HL-60 (cell line): ENCODE results near the gene EYS.

ENCODE experiments used
- POLR2AphosphoS5 ChIP-seq: IDR thresholded peaks from 2 replicates; pipeline ENCODE4 v1.6.1; 2012; ENCODE audit warnings: low read depth
- TF ChIP-seq, protein P1 (sequence below): IDR thresholded peaks from one replicate; pipeline ENCODE4 v1.5.1; 2011; ENCODE audit warnings: low read length, control low read depth, inconsistent platforms; ENCODE audit not compliant: insufficient read depth

GRCh38 chr6:64969139-64969538 is 737.9 kb downstream of the EYS start:
- TF ChIP-seq, protein P1, sequence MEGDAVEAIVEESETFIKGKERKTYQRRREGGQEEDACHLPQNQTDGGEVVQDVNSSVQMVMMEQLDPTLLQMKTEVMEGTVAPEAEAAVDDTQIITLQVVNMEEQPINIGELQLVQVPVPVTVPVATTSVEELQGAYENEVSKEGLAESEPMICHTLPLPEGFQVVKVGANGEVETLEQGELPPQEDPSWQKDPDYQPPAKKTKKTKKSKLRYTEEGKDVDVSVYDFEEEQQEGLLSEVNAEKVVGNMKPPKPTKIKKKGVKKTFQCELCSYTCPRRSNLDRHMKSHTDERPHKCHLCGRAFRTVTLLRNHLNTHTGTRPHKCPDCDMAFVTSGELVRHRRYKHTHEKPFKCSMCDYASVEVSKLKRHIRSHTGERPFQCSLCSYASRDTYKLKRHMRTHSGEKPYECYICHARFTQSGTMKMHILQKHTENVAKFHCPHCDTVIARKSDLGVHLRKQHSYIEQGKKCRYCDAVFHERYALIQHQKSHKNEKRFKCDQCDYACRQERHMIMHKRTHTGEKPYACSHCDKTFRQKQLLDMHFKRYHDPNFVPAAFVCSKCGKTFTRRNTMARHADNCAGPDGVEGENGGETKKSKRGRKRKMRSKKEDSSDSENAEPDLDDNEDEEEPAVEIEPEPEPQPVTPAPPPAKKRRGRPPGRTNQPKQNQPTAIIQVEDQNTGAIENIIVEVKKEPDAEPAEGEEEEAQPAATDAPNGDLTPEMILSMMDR = no peak
- no peak for TF ChIP-seq POLR2AphosphoS5
